Activated CD4-positive, alpha-beta T cell treated with anti-CD3 and anti-CD28 coated beads, Interleukin-2, amount 10 ng/mL, durations not matched to agents 24 days and 14 days (primary cell): ENCODE measurements around the gene PGD. TPM values are rescaled to one million over a fixed set of nuclear protein-coding genes. Genes with fewer than 3 reads are reported as not detected.

Experiments
- DNase-seq: peaks from one replicate; pipeline ENCODE4 v3.0.0; 2022
- H3K27ac Mint-ChIP-seq: one replicate; pipeline ENCODE4 v1.8.0; 2022; ENCODE audit warnings: mild to moderate bottlenecking, mixed read lengths
- H3K27me3 Mint-ChIP-seq: one replicate; pipeline ENCODE4 v1.8.0; 2022; ENCODE audit warnings: mixed read lengths
- H3K36me3 Mint-ChIP-seq: one replicate; pipeline ENCODE4 v1.8.0; 2022; ENCODE audit warnings: low read depth, mild to moderate bottlenecking, mixed read lengths
- H3K4me1 Mint-ChIP-seq: one replicate; pipeline ENCODE4 v1.8.0; 2021; ENCODE audit warnings: mixed read lengths
- H3K4me3 Mint-ChIP-seq: one replicate; pipeline ENCODE4 v1.8.0; 2022; ENCODE audit warnings: mild to moderate bottlenecking, moderate library complexity, mixed read lengths
- H3K9me3 Mint-ChIP-seq: one replicate; pipeline ENCODE4 v1.8.0; 2021; ENCODE audit warnings: mixed read lengths
- intact Hi-C: fragments of 100-400 bp; cut with micrococcal nuclease; formaldehyde crosslinking; loops from one replicate; pipeline ENCODE4 v1.15.1; 2023
- total RNA-seq: library from RNA; stranded (reverse); gene quantifications from 2 replicates; pipeline ENCODE4 v1.2.3, GENCODE V29; 2022

PGD gene
- total RNA-seq, 1 donor from 2014 or later = 144 TPM

GRCh38 chr1:10433790-10434189 is 34.9 kb downstream of the PGD start:
- H3K9me3 Mint-ChIP-seq = no peaks in the 10 kb centered on the region
- H3K36me3 Mint-ChIP-seq = peaks cover 2% of the 10 kb centered on the region
- no peak overlapping the region for H3K27ac Mint-ChIP-seq
- intact Hi-C loops = loop anchor here (5.0 kb wide), 1 partner anchor 434 kb away; no protein-coding TSS in a partner anchor
- H3K27me3 Mint-ChIP-seq = no peaks in the 10 kb centered on the region
- H3K4me3 Mint-ChIP-seq = no peak overlapping the region
- peaks cover 16% of the 10 kb centered on the region for H3K4me1 Mint-ChIP-seq
- no peak for DNase-seq

- Mint-ChIP-seq H3K27me3 (no peaks in the 10 kb centered on the region), H3K9me3 (no peaks in the 10 kb centered on the region), H3K4me1 (peaks cover 16% of the 10 kb centered on the region), H3K36me3 (peaks cover 2% of the 10 kb centered on the region), H3K4me3 (no peak overlapping the region), H3K27ac (no peak overlapping the region)
- intact Hi-C loops = loop anchor here (5.0 kb wide), 1 partner anchor 433 kb away; no protein-coding TSS in a partner anchor
- no peak for DNase-seq
These were observed 35.7 kb downstream of the PGD start for GRCh38 chr1:10434590-10434989.

- H3K4me1 Mint-ChIP-seq = peaks cover 1% of the 10 kb centered on the region
- DNase-seq = no peak
- no peaks in the 10 kb centered on the region for H3K9me3 Mint-ChIP-seq
- intact Hi-C loops = no loop called here
- H3K27ac Mint-ChIP-seq = no peak overlapping the region
- H3K27me3 Mint-ChIP-seq = no peaks in the 10 kb centered on the region
- no peaks in the 10 kb centered on the region for H3K36me3 Mint-ChIP-seq
- H3K4me3 Mint-ChIP-seq = no peak overlapping the region
These were observed 38.2 kb downstream of the PGD start for GRCh38 chr1:10437052-10437451.

GRCh38 chr1:10438677-10439163 is 39.9 kb downstream of the PGD start:
- Mint-ChIP-seq H3K9me3 (no peaks in the 10 kb centered on the region), H3K27me3 (no peaks in the 10 kb centered on the region), H3K27ac (no peak overlapping the region), H3K4me3 (no peak overlapping the region), H3K4me1 (no peaks in the 10 kb centered on the region), H3K36me3 (no peaks in the 10 kb centered on the region)
- no peak for DNase-seq
- intact Hi-C loops = no loop called here

GRCh38 chr1:10440305-10440704 is 41.4 kb downstream of the PGD start:
- H3K4me1 Mint-ChIP-seq = no peaks in the 10 kb centered on the region
- H3K4me3 Mint-ChIP-seq = no peak overlapping the region
- no peak for DNase-seq
- H3K9me3 Mint-ChIP-seq = no peaks in the 10 kb centered on the region
- H3K27ac Mint-ChIP-seq = no peak overlapping the region
- H3K27me3 Mint-ChIP-seq = no peaks in the 10 kb centered on the region
- H3K36me3 Mint-ChIP-seq = no peaks in the 10 kb centered on the region
- intact Hi-C loops = no loop called here

- intact Hi-C loops = no loop called here
- Mint-ChIP-seq H3K9me3 (no peaks in the 10 kb centered on the region), H3K27ac (no peak overlapping the region), H3K27me3 (no peaks in the 10 kb centered on the region), H3K4me1 (no peaks in the 10 kb centered on the region), H3K36me3 (no peaks in the 10 kb centered on the region), H3K4me3 (no peak overlapping the region)
- no peak for DNase-seq
These were observed 41.9 kb downstream of the PGD start for GRCh38 chr1:10440794-10441193.

- H3K9me3 Mint-ChIP-seq = no peaks in the 10 kb centered on the region
- H3K36me3 Mint-ChIP-seq = no peaks in the 10 kb centered on the region
- intact Hi-C loops = no loop called here
- no peak for DNase-seq
- H3K27me3 Mint-ChIP-seq = no peaks in the 10 kb centered on the region
- no peak overlapping the region for H3K4me3 Mint-ChIP-seq
- H3K4me1 Mint-ChIP-seq = peaks cover 2% of the 10 kb centered on the region
- no peak overlapping the region for H3K27ac Mint-ChIP-seq
These were observed 45.4 kb downstream of the PGD start for GRCh38 chr1:10444248-10444647.

- Mint-ChIP-seq H3K4me3 (no peak overlapping the region), H3K27ac (no peak overlapping the region), H3K9me3 (no peaks in the 10 kb centered on the region), H3K27me3 (no peaks in the 10 kb centered on the region), H3K36me3 (no peaks in the 10 kb centered on the region), H3K4me1 (peaks cover 2% of the 10 kb centered on the region)
- no peak for DNase-seq
- intact Hi-C loops = no loop called here
These were observed 46.0 kb downstream of the PGD start for GRCh38 chr1:10444795-10445397.

GRCh38 chr1:10446790-10447422 is 48.0 kb downstream of the PGD start:
- Mint-ChIP-seq H3K9me3 (no peaks in the 10 kb centered on the region), H3K27ac (no peak overlapping the region), H3K4me1 (peaks cover 5% of the 10 kb centered on the region), H3K27me3 (peaks cover 5% of the 10 kb centered on the region), H3K36me3 (no peaks in the 10 kb centered on the region), H3K4me3 (no peak overlapping the region)
- intact Hi-C loops = no loop called here
- no peak for DNase-seq

GRCh38 chr1:10449751-10450150 is 50.9 kb downstream of the PGD start, which contains the start of gene CORT:
CORT (plus strand) TSS chr1:10450031; CDS start chr1:10450224, 193 bp downstream.
- peaks cover 2% of the 10 kb centered on the region for H3K36me3 Mint-ChIP-seq
- intact Hi-C loops = no loop called here
- peaks cover 5% of the 10 kb centered on the region for H3K27me3 Mint-ChIP-seq
- no peak within 1 kb of the TSS for H3K4me3 Mint-ChIP-seq
- DNase-seq = no peak
- no peaks in the 10 kb centered on the region for H3K9me3 Mint-ChIP-seq
- no peak within 1 kb of the TSS for H3K27ac Mint-ChIP-seq
- peaks cover 5% of the 10 kb centered on the region for H3K4me1 Mint-ChIP-seq

GRCh38 chr1:10450156-10450814 is 51.4 kb downstream of the PGD start:
- peaks cover 5% of the 10 kb centered on the region for H3K4me1 Mint-ChIP-seq
- H3K36me3 Mint-ChIP-seq = peaks cover 2% of the 10 kb centered on the region
- H3K27ac Mint-ChIP-seq = no peak overlapping the region
- no peak for DNase-seq
- no peak overlapping the region for H3K4me3 Mint-ChIP-seq
- H3K27me3 Mint-ChIP-seq = peaks cover 5% of the 10 kb centered on the region
- intact Hi-C loops = no loop called here
- no peaks in the 10 kb centered on the region for H3K9me3 Mint-ChIP-seq

- intact Hi-C loops = no loop called here
- Mint-ChIP-seq H3K27ac (no peak overlapping the region), H3K9me3 (no peaks in the 10 kb centered on the region), H3K4me3 (no peak overlapping the region), H3K4me1 (peaks cover 5% of the 10 kb centered on the region), H3K27me3 (peaks cover 5% of the 10 kb centered on the region), H3K36me3 (peaks cover 2% of the 10 kb centered on the region)
- no peak for DNase-seq
These were observed 52.0 kb downstream of the PGD start for GRCh38 chr1:10450836-10451235.

- Mint-ChIP-seq H3K4me1 (peaks cover 5% of the 10 kb centered on the region), H3K36me3 (peaks cover 4% of the 10 kb centered on the region), H3K4me3 (no peak overlapping the region), H3K27ac (no peak overlapping the region), H3K9me3 (no peaks in the 10 kb centered on the region), H3K27me3 (peaks cover 5% of the 10 kb centered on the region)
- intact Hi-C loops = no loop called here
- no peak for DNase-seq
These were observed 52.4 kb downstream of the PGD start for GRCh38 chr1:10451287-10451686.

- intact Hi-C loops = no loop called here
- no peak overlapping the region for H3K27ac Mint-ChIP-seq
- peaks cover 14% of the 10 kb centered on the region for H3K4me1 Mint-ChIP-seq
- H3K9me3 Mint-ChIP-seq = no peaks in the 10 kb centered on the region
- peaks cover 4% of the 10 kb centered on the region for H3K27me3 Mint-ChIP-seq
- no peak for DNase-seq
- H3K4me3 Mint-ChIP-seq = no peak overlapping the region
- H3K36me3 Mint-ChIP-seq = peaks cover 21% of the 10 kb centered on the region
These were observed 57.2 kb downstream of the PGD start for GRCh38 chr1:10456048-10456447.
